Smooth muscle cell (in vitro differentiated cells): ENCODE measurements around the gene C1orf174. TPM values are rescaled to one million over a fixed set of nuclear protein-coding genes. Genes with fewer than 3 reads are reported as not detected.

Experiments used
- DNase-seq: peaks from one replicate; lab custom pipeline; 2025; ENCODE audit not compliant: unreplicated experiment; lab: John Stamatoyannopoulos, UW
- H2AFZ ChIP-seq: fragments of 200-600 bp; sonication (generic); 2 replicates; pipeline ENCODE4 v1.6.0; 2016; ENCODE audit warnings: antibody characterized with exemption, low read depth, mild to moderate bottlenecking
- H3F3A ChIP-seq: fragments of 200-600 bp; sonication (generic); 2 replicates; pipeline ENCODE4 v1.6.0; 2017; ENCODE audit warnings: antibody characterized with exemption, low read depth
- H3K27ac ChIP-seq: fragments of 200-600 bp; sonication (generic); 2 replicates; pipeline ENCODE4 v1.5.1; 2016; ENCODE audit warnings: low read depth, mild to moderate bottlenecking
- H3K27me3 ChIP-seq: fragments of 200-600 bp; sonication (generic); 2 replicates; pipeline ENCODE4 v1.6.1; 2016; ENCODE audit warnings: low read depth, mild to moderate bottlenecking
- H3K36me3 ChIP-seq: fragments of 200-600 bp; sonication (generic); 2 replicates; pipeline ENCODE4 v1.5.1; 2016; ENCODE audit warnings: low read depth
- H3K4me1 ChIP-seq: fragments of 200-600 bp; sonication (generic); 2 replicates; pipeline ENCODE4 v1.5.1; 2016; ENCODE audit warnings: low read depth
- H3K4me2 ChIP-seq: fragments of 200-600 bp; sonication (generic); 2 replicates; pipeline ENCODE4 v1.6.0; 2016; ENCODE audit warnings: mild to moderate bottlenecking
- H3K4me3 ChIP-seq: fragments of 200-600 bp; sonication (generic); 2 replicates; pipeline ENCODE4 v1.5.1; 2016; ENCODE audit warnings: mild to moderate bottlenecking
- H3K79me2 ChIP-seq: fragments of 200-600 bp; sonication (generic); 2 replicates; pipeline ENCODE4 v1.6.0; 2016; ENCODE audit warnings: low read depth, mild to moderate bottlenecking
- H3K9ac ChIP-seq: fragments of 200-600 bp; sonication (generic); 2 replicates; pipeline ENCODE4 v1.6.0; 2016; ENCODE audit warnings: low read depth
- H3K9me3 ChIP-seq: fragments of 200-600 bp; sonication (generic); replicated peaks from 2 replicates; pipeline ENCODE4 v1.5.1; 2016; ENCODE audit warnings: low read depth
- H4K20me1 ChIP-seq: fragments of 200-600 bp; sonication (generic); 2 replicates; pipeline ENCODE4 v1.6.0; 2016; ENCODE audit warnings: low read depth
- CTCF ChIP-seq: fragments of 200-600 bp; sonication (generic); IDR thresholded peaks from 2 replicates; pipeline ENCODE4 v1.5.1; 2017; ENCODE audit warnings: borderline replicate concordance, mild to moderate bottlenecking, antibody characterized with exemption; ENCODE audit not compliant: insufficient read depth, poor library complexity, severe bottlenecking
- WGBS: methylation state at CpG from one replicate; pipeline ENCODE4 v1.1.7; 2016; ENCODE audit warnings: low lambda C conversion rate; 5-methylcytosine and 5-hydroxymethylcytosine counted together
- polyA plus RNA-seq: library from polyadenylated mRNA; unstranded; fragments of >200 nt; fragmentation: Nextera tagmentation; extraction: Ambion mirVana; gene quantifications from 2 replicates; pipeline ENCODE4 v1.2.1, GENCODE V29; 2016
- total RNA-seq: library from RNA; depleted of rRNA; stranded (reverse); fragments of >200 nt; gene quantifications from 2 replicates; pipeline ENCODE4 v1.2.3, GENCODE V29; 2014

C1orf174 gene
- total and polyA plus RNA-seq, 2 experiments from 2014 or later, result 26.0 to 32.5 TPM

GRCh38 chr1:3930301-3931006 lies 30.4 kb upstream of the C1orf174 start:
- H3K27ac ChIP-seq, result no peak overlapping the region
- H3K79me2 ChIP-seq, result no peaks in the 10 kb centered on the region
- TF ChIP-seq CTCF, result no peak
- DNase-seq, result no peak
- no peaks in the 10 kb centered on the region for H3K4me1 ChIP-seq
- no peak overlapping the region for H3K9ac ChIP-seq
- H2AFZ ChIP-seq, result no peak overlapping the region
- WGBS, result 90% methylated on average over 10 of the region's 10 CpGs
- peaks cover 4% of the 10 kb centered on the region for H3F3A ChIP-seq
- no peaks in the 10 kb centered on the region for H3K27me3 ChIP-seq
- H3K4me3 ChIP-seq, result no peak overlapping the region
- H3K4me2 ChIP-seq, result no peak overlapping the region
- no peaks in the 10 kb centered on the region for H3K36me3 ChIP-seq
- H4K20me1 ChIP-seq, result no peaks in the 10 kb centered on the region
- no peaks in the 10 kb centered on the region for H3K9me3 ChIP-seq

- no peaks in the 10 kb centered on the region for H4K20me1 ChIP-seq
- H3K4me1 ChIP-seq, result no peaks in the 10 kb centered on the region
- no peak overlapping the region for H3K27ac ChIP-seq
- 58% methylated on average over 3 of the region's 5 CpGs for WGBS
- H3K79me2 ChIP-seq, result no peaks in the 10 kb centered on the region
- no peaks in the 10 kb centered on the region for H3K36me3 ChIP-seq
- H2AFZ ChIP-seq, result no peak overlapping the region
- DNase-seq, result no peak
- H3K27me3 ChIP-seq, result no peaks in the 10 kb centered on the region
- no peak for TF ChIP-seq CTCF
- H3K9ac ChIP-seq, result no peak overlapping the region
- H3F3A ChIP-seq, result peaks cover 4% of the 10 kb centered on the region
- no peak overlapping the region for H3K4me3 ChIP-seq
- H3K9me3 ChIP-seq, result no peaks in the 10 kb centered on the region
- H3K4me2 ChIP-seq, result no peak overlapping the region
These were observed 29.1 kb upstream of the C1orf174 start for GRCh38 chr1:3929126-3929525.

GRCh38 chr1:3928586-3928985 lies 28.5 kb upstream of the C1orf174 start:
- TF ChIP-seq CTCF, result no peak
- Histone ChIP-seq H3K4me3 (no peak overlapping the region), H2AFZ (no peak overlapping the region), H3K4me2 (no peak overlapping the region), H4K20me1 (no peaks in the 10 kb centered on the region), H3K27ac (no peak overlapping the region), H3F3A (peaks cover 4% of the 10 kb centered on the region), H3K4me1 (no peaks in the 10 kb centered on the region), H3K27me3 (no peaks in the 10 kb centered on the region), H3K36me3 (no peaks in the 10 kb centered on the region), H3K9ac (no peak overlapping the region), H3K9me3 (no peaks in the 10 kb centered on the region), H3K79me2 (no peaks in the 10 kb centered on the region)
- DNase-seq, result no peak
- 84% methylated on average over 11 of the region's 11 CpGs for WGBS

GRCh38 chr1:3926956-3927355 lies 26.9 kb upstream of the C1orf174 start:
- Histone ChIP-seq H4K20me1 (no peaks in the 10 kb centered on the region), H2AFZ (no peak overlapping the region), H3K9ac (no peak overlapping the region), H3K9me3 (no peaks in the 10 kb centered on the region), H3K36me3 (no peaks in the 10 kb centered on the region), H3K27me3 (no peaks in the 10 kb centered on the region), H3K27ac (no peak overlapping the region), H3K4me3 (no peak overlapping the region), H3K4me1 (no peaks in the 10 kb centered on the region), H3K4me2 (no peak overlapping the region), H3K79me2 (no peaks in the 10 kb centered on the region), H3F3A (peaks cover 4% of the 10 kb centered on the region)
- no peak for TF ChIP-seq CTCF
- DNase-seq, result no peak
